Measurements from ENCODE around the gene ST6GAL1. TPM values are rescaled to one million over a fixed set of nuclear protein-coding genes. Genes with fewer than 3 reads are reported as not detected.

Gene ST6GAL1
- polyA plus RNA-seq, 3 donors, result 19.0 to 24.4 (median 20.5) TPM

- Histone ChIP-seq H3K9ac (ENCODE audit: insufficient read depth, low read length, poor library complexity, severe bottlenecking) (no peak overlapping the region), H3K4me2 (replicated peaks; ENCODE audit: extremely low read depth, low read length, poor library complexity, severe bottlenecking) (no peak overlapping the region), H3K9me3 (replicated peaks in 1 of 2; ENCODE audit: control insufficient read depth in 1 of 2, insufficient read depth in 1 of 2, low read length in 2 of 2) (peaks cover 5 to 15% of the 10 kb centered on the region in 2 donors), H3K4me3 (replicated peaks in 1 of 3; ENCODE audit: low read depth in 2 of 3, low read length in 3 of 3) (no peak overlapping the region), H4K20me1 (ENCODE audit: insufficient read depth, low read length) (no peaks in the 10 kb centered on the region), H3K79me2 (ENCODE audit: insufficient read depth, low read length) (no peaks in the 10 kb centered on the region), H2AFZ (ENCODE audit: insufficient read depth, low read depth, low read length, poor library complexity, severe bottlenecking) (no peak overlapping the region), H3K4me1 (ENCODE audit: control insufficient read depth in 1 of 2, insufficient read depth in 2 of 2, low read length in 2 of 2) (peaks cover 9 to 11% of the 10 kb centered on the region in 2 donors), H3K27me3 (ENCODE audit: control insufficient read depth in 2 of 2, insufficient read depth in 2 of 2, low read length in 2 of 2) (no peaks in the 10 kb centered on the region), H3K27ac (ENCODE audit: low read depth in 1 of 2, low read length in 2 of 2) (no peak overlapping the region), H3K36me3 (replicated peaks in 1 of 2; ENCODE audit: control insufficient read depth in 1 of 2, insufficient read depth in 2 of 2, low read length in 2 of 2) (peaks cover 0 to under 1% of the 10 kb centered on the region in 2 donors)
- DNase-seq, result no peak
- Mint-ChIP-seq H3K9me3 (peaks cover 10 to 24% (median 20%) of the 10 kb centered on the region in 7 donors), H3K4me1 (peaks cover 12% of the 10 kb centered on the region), H3K27me3 (ENCODE audit: low read depth in 3 of 3) (peaks cover 0 to 10% (median 0%) of the 10 kb centered on the region in 3 donors), H3K4me3 (no peak overlapping the region), H3K36me3 (peaks cover 2 to 5% of the 10 kb centered on the region in 2 donors), H3K27ac (no peak overlapping the region)
- WGBS (ENCODE audit: insufficient coverage), result no CpG with 5 or more reads among the region's 2 CpGs
- TF ChIP-seq, protein P1, sequence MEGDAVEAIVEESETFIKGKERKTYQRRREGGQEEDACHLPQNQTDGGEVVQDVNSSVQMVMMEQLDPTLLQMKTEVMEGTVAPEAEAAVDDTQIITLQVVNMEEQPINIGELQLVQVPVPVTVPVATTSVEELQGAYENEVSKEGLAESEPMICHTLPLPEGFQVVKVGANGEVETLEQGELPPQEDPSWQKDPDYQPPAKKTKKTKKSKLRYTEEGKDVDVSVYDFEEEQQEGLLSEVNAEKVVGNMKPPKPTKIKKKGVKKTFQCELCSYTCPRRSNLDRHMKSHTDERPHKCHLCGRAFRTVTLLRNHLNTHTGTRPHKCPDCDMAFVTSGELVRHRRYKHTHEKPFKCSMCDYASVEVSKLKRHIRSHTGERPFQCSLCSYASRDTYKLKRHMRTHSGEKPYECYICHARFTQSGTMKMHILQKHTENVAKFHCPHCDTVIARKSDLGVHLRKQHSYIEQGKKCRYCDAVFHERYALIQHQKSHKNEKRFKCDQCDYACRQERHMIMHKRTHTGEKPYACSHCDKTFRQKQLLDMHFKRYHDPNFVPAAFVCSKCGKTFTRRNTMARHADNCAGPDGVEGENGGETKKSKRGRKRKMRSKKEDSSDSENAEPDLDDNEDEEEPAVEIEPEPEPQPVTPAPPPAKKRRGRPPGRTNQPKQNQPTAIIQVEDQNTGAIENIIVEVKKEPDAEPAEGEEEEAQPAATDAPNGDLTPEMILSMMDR (IDR thresholded peaks at IDR 0.05), result no peak
- intact Hi-C loops (cut with micrococcal nuclease), result no loop called here
Observed at GRCh38 chr3:187084580-187084979, 154.3 kb downstream of the ST6GAL1 start.

DNA sequence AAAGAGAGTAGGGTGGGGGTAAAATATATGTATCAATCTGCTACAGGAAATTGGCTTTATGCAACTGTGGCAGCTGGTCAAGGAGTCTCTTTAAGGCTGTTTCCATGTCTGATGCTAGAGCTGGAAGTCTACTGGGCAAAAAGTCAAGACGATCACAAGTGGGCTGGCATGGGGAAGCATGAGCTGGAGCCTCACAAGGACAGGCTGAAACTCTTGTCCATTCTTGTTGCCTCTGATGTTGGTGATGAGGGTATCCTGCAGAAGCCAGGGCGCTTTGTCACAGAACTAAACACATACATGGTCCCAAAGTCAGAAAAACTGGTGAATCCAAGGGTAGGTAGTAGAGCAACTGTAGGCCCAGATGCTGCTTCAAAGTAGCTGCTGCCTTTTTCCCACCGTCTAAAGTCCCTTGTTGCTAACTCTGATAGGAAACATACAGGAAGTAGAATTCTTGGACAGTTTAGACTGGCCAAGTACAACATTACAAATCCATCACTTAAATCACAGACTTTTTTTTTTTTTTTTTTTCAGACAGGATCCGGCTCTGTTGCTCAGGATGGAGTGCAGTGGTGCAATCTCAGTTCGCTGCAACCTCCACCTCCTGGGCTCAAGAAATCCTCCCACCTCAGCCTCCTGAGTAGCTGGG, 154.8 kb downstream of the ST6GAL1 start:
- intact Hi-C loops (cut with micrococcal nuclease), result no loop called here
- no peak overlapping the region for H3K9ac ChIP-seq (ENCODE audit: insufficient read depth, low read length, poor library complexity, severe bottlenecking)
- Mint-ChIP-seq H3K4me1 (peaks cover 12% of the 10 kb centered on the region), H3K9me3 (peaks cover 11 to 28% (median 21%) of the 10 kb centered on the region in 7 donors), H3K27ac (no peak overlapping the region), H3K4me3 (no peak overlapping the region), H3K36me3 (peaks cover 2 to 5% of the 10 kb centered on the region in 2 donors), H3K27me3 (ENCODE audit: low read depth in 3 of 3) (peaks cover 0 to 10% (median 0%) of the 10 kb centered on the region in 3 donors)
- peaks cover 5 to 15% of the 10 kb centered on the region in 2 donors for H3K9me3 ChIP-seq (replicated peaks in 1 of 2; ENCODE audit: control insufficient read depth in 1 of 2, insufficient read depth in 1 of 2, low read length in 2 of 2)
- no peaks in the 10 kb centered on the region for H3K79me2 ChIP-seq (ENCODE audit: insufficient read depth, low read length)
- no peak overlapping the region for H3K4me3 ChIP-seq (replicated peaks in 1 of 3; ENCODE audit: low read depth in 2 of 3, low read length in 3 of 3)
- H3K36me3 ChIP-seq (replicated peaks in 1 of 2; ENCODE audit: control insufficient read depth in 1 of 2, insufficient read depth in 2 of 2, low read length in 2 of 2), result no peaks in the 10 kb centered on the region
- no peak overlapping the region for H2AFZ ChIP-seq (ENCODE audit: insufficient read depth, low read depth, low read length, poor library complexity, severe bottlenecking)
- H3K27ac ChIP-seq (ENCODE audit: low read depth in 1 of 2, low read length in 2 of 2), result no peak overlapping the region
- whole genome bisulfite sequencing (ENCODE audit: insufficient coverage), result 100% methylated on average over 1 of the region's 5 CpGs
- H3K4me2 ChIP-seq (replicated peaks; ENCODE audit: extremely low read depth, low read length, poor library complexity, severe bottlenecking), result no peak overlapping the region
- no peaks in the 10 kb centered on the region for H3K27me3 ChIP-seq (ENCODE audit: control insufficient read depth in 2 of 2, insufficient read depth in 2 of 2, low read length in 2 of 2)
- H3K4me1 ChIP-seq (ENCODE audit: control insufficient read depth in 1 of 2, insufficient read depth in 2 of 2, low read length in 2 of 2), result peaks cover 9 to 11% of the 10 kb centered on the region in 2 donors
- H4K20me1 ChIP-seq (ENCODE audit: insufficient read depth, low read length), result no peaks in the 10 kb centered on the region
- no peak for DNase-seq
- TF ChIP-seq, protein P1 (IDR thresholded peaks at IDR 0.05), result no peak
